SU-DHL-6 (cell line): Measurements from ENCODE around the gene SUN1.

Experiments
- EZH2phosphoT487 ChIP-seq: fragments of 200-600 bp; sonication (generic), shearing (Covaris generic); conservative IDR thresholded peaks from 2 replicates; pipeline ENCODE4 v1.6.1; 2018; ENCODE audit warnings: mild to moderate bottlenecking, antibody characterized with exemption, low read length, moderate library complexity, mixed read lengths
- TF ChIP-seq, protein P1 (sequence below): fragments of 200-600 bp; sonication (generic); IDR thresholded peaks from one replicate; pipeline ENCODE4 v1.5.1; 2017; ENCODE audit warnings: antibody characterized with exemption, mild to moderate bottlenecking, low read length, moderate library complexity; ENCODE audit not compliant: insufficient read depth, poor library complexity, severe bottlenecking

DNA sequence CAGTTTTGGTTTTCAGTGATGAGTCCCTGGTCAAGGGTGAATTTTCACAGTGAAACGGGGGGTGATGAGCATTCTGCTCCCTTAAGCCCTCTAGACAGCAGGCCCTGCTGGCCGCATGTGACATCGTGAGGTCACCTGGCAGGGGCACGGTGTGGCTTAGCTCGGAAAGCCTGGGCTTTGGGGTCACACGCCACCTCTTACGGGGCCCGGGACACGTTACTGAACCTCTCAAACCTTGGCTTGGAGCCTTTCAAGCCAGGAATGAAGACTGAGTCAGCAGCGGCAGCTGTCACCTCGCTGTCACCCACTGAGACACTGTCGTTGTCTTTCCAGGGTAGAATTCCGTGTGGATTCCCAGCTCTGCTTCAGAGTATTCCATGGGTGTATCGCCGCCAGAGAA is 48.2 kb downstream of the SUN1 start:
- TF ChIP-seq, protein P1, sequence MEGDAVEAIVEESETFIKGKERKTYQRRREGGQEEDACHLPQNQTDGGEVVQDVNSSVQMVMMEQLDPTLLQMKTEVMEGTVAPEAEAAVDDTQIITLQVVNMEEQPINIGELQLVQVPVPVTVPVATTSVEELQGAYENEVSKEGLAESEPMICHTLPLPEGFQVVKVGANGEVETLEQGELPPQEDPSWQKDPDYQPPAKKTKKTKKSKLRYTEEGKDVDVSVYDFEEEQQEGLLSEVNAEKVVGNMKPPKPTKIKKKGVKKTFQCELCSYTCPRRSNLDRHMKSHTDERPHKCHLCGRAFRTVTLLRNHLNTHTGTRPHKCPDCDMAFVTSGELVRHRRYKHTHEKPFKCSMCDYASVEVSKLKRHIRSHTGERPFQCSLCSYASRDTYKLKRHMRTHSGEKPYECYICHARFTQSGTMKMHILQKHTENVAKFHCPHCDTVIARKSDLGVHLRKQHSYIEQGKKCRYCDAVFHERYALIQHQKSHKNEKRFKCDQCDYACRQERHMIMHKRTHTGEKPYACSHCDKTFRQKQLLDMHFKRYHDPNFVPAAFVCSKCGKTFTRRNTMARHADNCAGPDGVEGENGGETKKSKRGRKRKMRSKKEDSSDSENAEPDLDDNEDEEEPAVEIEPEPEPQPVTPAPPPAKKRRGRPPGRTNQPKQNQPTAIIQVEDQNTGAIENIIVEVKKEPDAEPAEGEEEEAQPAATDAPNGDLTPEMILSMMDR = no peak
- TF ChIP-seq EZH2phosphoT487 = no peak
